Activated CD4-positive, CD25-positive, alpha-beta regulatory T cell treated with anti-CD3 and anti-CD28 coated beads, Interleukin-2, amount 50 U/mL, for 72 hours (primary cell): ENCODE data around the gene PLXNB2.
"Not testable (repeated sequence)": the region's sequence is repeated elsewhere in the genome, so short reads cannot be mapped to it uniquely, and the experiment has no call there.

ENCODE experiments used
- DNase-seq: peaks from one replicate; pipeline ENCODE4 v3.0.0; 2021

PLXNB2 gene

GRCh38 chr22:50306753-50307749 lies at the start of gene PLXNB2:
Gene PLXNB2, minus strand, starts transcription at chr22:50307646. Its CDS starts 17,062 bp downstream, at chr22:50290584.
- peak; percentile 52 for DNase-seq

DNA sequence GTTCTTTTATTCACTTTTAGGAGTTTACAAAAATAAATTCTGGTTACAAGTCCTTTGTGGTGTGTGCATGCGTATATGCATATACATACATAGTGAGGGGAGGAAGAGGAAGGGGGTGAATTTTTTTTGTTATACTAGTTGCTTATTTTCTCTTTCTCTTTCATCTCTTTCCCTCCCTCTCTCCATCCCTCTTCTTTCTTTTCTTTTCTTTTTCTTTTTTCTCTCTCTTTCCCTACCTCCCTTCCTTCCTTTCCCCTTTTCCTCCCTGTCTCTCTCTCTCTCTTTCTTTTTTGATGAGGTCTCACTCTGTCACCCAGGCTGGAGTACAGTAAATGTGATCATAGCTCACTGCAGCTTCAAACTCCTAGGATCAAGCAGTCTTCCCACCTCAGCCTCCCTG lies 49.8 kb upstream of the PLXNB2 start:
- no peak for DNase-seq

DNA sequence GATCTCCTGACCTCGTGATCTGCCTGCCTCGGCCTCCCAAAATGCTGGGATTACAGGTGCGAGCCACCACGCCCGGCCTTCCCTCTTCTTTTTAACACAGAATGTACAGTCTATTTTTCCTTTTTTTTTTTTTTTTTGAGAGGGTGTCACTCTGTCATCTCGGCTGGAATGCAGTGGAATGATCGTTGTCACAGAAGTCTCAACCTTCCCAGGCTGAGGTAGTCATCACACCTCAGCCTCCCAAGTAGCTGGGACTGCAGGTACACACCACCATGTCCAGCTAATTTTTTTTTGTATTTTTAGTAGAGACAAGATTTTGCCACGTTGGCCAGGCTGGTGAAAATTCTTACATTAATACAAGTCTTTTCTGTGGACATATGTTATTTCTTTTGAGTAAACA lies 48.7 kb upstream of the PLXNB2 start:
- DNase-seq, result no peak

GRCh38 chr22:50348058-50348457 lies 40.6 kb upstream of the PLXNB2 start:
- no peak for DNase-seq

DNA sequence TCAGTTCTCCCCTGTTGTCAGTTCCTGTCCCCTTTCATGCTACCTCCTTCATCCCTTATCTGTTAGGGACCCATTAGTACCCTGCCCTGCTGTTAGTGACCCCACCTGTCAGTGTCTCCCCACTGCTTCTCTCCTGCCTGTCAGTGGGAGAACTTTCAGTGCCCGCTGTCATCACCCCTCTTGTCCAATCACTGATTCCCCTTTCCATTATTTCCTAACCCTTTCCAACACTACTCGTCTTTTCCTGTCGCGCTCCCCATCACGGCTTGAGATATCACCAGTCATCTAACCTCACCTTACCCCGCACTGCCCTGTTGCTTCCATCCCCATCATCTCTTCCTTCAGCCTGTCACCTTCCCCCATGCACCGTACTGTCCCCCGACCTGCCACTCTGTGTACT lies 39.7 kb upstream of the PLXNB2 start:
- no peak for DNase-seq

DNA sequence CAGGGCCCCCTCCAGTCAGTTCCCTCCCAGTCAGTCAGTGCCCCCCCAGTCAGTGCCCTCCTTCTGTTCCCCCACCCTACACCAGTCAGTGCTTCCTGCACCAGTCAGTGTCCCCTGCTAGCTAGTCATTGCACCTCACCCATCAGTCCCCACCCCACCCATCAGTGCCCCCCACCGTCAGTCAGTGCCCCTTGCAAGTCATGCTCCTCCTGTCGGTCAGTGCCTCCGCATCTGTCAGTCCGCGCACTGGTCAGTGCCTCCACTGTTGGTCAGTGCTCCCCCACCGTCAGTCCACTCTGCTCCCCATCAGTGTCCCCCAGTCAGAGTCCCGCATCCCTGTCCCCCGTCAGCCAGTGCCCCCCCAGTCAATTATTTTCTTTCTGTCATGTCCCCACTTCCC lies 39.0 kb upstream of the PLXNB2 start:
- DNase-seq, result no peak

- DNase-seq, result no peak
Observed at GRCh38 chr22:50343541-50343935, 36.1 kb upstream of the PLXNB2 start.

DNA sequence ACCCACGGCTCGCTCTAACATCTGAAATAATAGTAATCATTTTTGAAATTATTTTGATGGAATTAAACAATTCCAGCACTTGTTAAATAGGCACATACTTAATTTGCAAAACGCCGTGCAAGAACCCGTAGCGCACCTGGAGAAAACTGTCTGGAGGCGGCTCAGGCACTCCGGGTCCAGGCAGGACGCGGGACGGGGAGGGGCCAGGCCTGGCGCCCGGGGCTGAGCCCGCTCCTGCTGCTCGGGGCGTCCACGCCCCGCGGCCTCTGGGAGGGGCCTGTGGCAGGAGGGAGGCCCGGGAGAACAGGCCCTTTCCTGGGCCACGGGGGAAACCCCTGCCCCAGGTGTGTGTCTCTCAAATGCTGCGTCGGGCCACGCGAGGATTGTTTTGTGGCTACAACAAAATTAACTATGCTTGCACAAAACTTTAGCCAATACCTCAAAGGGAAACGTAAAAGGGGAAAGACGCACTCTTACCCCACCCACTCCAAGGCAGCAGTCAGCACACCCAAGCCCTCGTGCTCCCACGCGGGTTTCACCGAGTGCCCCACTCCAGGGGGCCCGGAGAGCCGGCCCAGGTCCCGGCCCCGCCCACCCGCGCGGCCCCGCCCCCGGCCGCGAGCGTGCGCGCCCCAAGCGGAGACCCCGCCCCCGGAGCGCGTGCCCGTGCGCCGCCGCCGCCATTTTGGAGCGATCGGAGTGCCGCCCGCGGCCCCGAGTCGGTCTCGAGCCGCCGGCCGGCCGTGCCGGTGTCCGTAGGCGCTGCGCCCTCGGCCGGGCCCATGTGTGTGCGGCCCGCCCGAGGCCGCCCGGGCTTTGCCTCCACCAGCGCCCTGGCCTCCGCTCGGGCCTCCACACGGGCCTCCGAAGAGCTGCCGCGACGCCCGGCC lies 35.5 kb upstream of the PLXNB2 start, which contains the start of gene PPP6R2:
TSS of gene PPP6R2 (plus strand) at position 677 of the 890 bp plus-strand sequence. CDS start 50,582 bp downstream, outside the sequence.
- peak; percentile 94 for DNase-seq

DNA sequence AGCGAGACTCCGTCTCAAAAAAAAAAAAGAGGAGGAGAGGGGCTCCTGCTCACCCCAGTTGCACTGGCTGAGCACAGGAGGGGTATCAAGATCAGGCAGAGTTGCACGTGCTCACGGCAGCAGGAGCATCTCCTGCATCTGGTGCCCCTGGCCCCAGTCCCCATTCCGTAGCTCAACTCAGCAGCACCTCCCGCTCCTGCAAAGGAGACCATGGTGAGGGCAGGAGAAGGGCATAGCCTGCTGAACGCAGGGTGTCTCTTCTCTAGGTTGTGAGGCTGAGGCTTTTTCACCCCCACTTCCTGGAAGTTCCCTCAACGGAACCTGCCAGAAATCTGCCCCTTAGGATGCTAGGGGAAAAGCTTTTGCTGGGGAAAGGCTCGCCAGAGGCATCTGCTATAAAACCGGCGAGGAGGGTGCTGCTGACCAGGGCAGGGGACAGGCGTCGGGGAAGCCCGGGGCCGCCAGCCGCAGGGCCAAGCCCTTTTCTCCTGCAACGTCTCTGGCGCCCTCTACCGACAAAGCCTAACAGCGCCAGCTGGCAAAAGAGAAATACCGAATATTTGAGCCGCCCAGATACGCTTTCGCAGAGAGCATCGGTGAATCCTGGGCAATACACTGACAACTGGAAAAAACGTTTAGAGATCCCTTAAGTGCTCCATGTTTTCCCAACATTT lies 34.7 kb upstream of the PLXNB2 start:
- DNase-seq, result peak; percentile 91

- no peak for DNase-seq
Observed at GRCh38 chr22:50339945-50340879, 32.8 kb upstream of the PLXNB2 start.

- DNase-seq, result no peak
Observed at GRCh38 chr22:50338860-50339462, 31.5 kb upstream of the PLXNB2 start.

GRCh38 chr22:50338042-50338573 lies 30.7 kb upstream of the PLXNB2 start:
- DNase-seq, result no peak

GRCh38 chr22:50337262-50338041 lies 30.0 kb upstream of the PLXNB2 start:
- DNase-seq, result no peak

DNA sequence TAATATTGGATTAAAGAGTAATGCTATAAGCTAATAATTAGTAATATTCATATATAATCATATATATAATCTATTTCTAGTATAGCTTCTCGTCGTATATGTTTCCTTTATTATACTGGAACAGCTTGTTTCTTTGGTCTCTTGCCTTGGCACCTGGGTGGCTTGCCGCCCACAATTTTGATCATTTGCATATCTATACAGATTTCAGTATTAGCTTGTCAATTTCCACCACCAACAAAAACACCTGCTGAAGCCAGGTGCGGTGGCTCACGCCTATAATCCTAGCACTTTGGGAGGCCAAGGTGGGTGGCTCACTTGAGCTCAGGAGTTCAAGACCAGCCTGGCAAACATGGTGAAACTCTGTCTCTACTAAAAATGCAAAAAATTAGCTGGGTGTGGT lies 27.0 kb upstream of the PLXNB2 start:
- DNase-seq, result not testable (repeated sequence)

DNA sequence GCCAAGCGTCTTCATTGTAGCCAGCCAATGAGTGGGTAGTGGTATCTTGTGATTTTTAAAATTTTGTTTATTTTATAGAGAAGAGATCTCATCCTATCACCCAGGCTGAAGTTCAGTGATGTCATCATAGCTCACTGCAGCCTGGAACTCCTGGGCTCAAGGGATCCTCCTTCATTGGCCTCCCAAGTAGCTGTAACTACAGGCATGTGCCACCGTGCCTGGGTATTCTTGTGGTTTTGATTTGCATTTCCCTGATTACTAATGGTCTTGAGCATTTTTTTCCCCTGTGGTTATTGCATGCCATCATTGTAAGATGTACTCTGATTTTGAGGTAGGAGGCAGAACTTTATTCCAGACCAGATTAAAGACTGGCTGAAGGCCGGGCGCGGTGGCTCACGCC lies 21.8 kb upstream of the PLXNB2 start:
- no peak for DNase-seq

- DNase-seq, result no peak
Observed at GRCh38 chr22:50327711-50328019, 20.2 kb upstream of the PLXNB2 start.

GRCh38 chr22:50326956-50327710 lies 19.7 kb upstream of the PLXNB2 start, which contains the start of gene DENND6B:
Gene DENND6B, minus strand, starts transcription at chr22:50327012. Its CDS starts 24 bp downstream, at chr22:50326988.
- peak; percentile 81 for DNase-seq

GRCh38 chr22:50326225-50326955 lies 18.9 kb upstream of the PLXNB2 start:
- no peak for DNase-seq
